ENCODE data around the gene ZFPM1.

- TF ChIP-seq POLR2A (IDR thresholded peaks at IDR 0.05) (no peak), CTCF (IDR thresholded peaks at IDR 0.05 in 8 of 11, conservative IDR thresholded peaks at IDR 0.05 in 3 of 11) (no peak)
These were observed 16.7 kb downstream of the ZFPM1 start for GRCh38 chr16:88469615-88470395.
